HEK293T (cell line): ENCODE measurements around the gene RBL2.
"Not testable (repeated sequence)": the region's sequence is repeated elsewhere in the genome, so short reads cannot be mapped to it uniquely, and the experiment has no call there.

ENCODE experiments used
- CTCF ChIA-PET: fragments of 350-600 bp; formaldehyde crosslinking; extraction: SDS; loops from one replicate; lab custom pipeline; 2021; ENCODE audit warnings: antibody characterized with exemption, inconsistent platforms; lab: Yijun Ruan, JAX
- POLR2A ChIA-PET: fragments of 350-600 bp; formaldehyde crosslinking; extraction: SDS; loops from one replicate; lab custom pipeline; 2020; ENCODE audit warnings: antibody characterized with exemption, inconsistent platforms; lab: Yijun Ruan, JAX
- DNase-seq: peaks from one replicate; pipeline ENCODE4 v3.0.0; 2012; ENCODE audit warnings: mixed read lengths; ENCODE audit errors: extremely low spot score
- ARNT ChIP-seq: fragments of 450-650 bp; IDR thresholded peaks from 2 replicates; pipeline ENCODE4 v1.6.1; 2017; ENCODE audit warnings: mild to moderate bottlenecking
- BHLHE40 ChIP-seq: fragments of 450-650 bp; IDR thresholded peaks from 2 replicates; pipeline ENCODE4 v1.6.1; 2016; ENCODE audit warnings: mild to moderate bottlenecking, moderate library complexity, borderline replicate concordance
- CTBP1 ChIP-seq: fragments of 450-650 bp; IDR thresholded peaks from 2 replicates; pipeline ENCODE4 v1.6.1; 2016; ENCODE audit warnings: borderline replicate concordance
- ELF4 ChIP-seq: fragments of 450-650 bp; IDR thresholded peaks from 2 replicates; pipeline ENCODE4 v1.6.1; 2017; ENCODE audit warnings: antibody characterized with exemption
- FOXA1 ChIP-seq: fragments of 450-650 bp; IDR thresholded peaks from 2 replicates; pipeline ENCODE4 v1.6.1; 2016; ENCODE audit warnings: mild to moderate bottlenecking
- FOXK2 ChIP-seq: fragments of 450-650 bp; IDR thresholded peaks from 2 replicates; pipeline ENCODE4 v1.6.1; 2016; ENCODE audit warnings: mild to moderate bottlenecking
- FOXM1 ChIP-seq: fragments of 450-650 bp; IDR thresholded peaks from 2 replicates; pipeline ENCODE4 v1.6.1; 2017; ENCODE audit warnings: mild to moderate bottlenecking, borderline replicate concordance
- HDGF ChIP-seq: fragments of 450-650 bp; IDR thresholded peaks from 2 replicates; pipeline ENCODE4 v1.6.1; 2017; ENCODE audit warnings: antibody characterized with exemption, borderline replicate concordance
- L3MBTL2 ChIP-seq: fragments of 450-650 bp; conservative IDR thresholded peaks from 2 replicates; pipeline ENCODE4 v1.6.1; 2016; ENCODE audit warnings: mild to moderate bottlenecking
- LEF1 ChIP-seq: fragments of 450-650 bp; IDR thresholded peaks from 2 replicates; pipeline ENCODE4 v1.6.1; 2017; ENCODE audit warnings: mild to moderate bottlenecking, borderline replicate concordance
- NFRKB ChIP-seq: fragments of 450-650 bp; IDR thresholded peaks from 2 replicates; pipeline ENCODE4 v1.6.1; 2016; ENCODE audit warnings: mild to moderate bottlenecking, moderate library complexity
- SP1 ChIP-seq: fragments of 450-650 bp; IDR thresholded peaks from 2 replicates; pipeline ENCODE4 v1.6.1; 2017
- SUZ12 ChIP-seq: fragments of 450-650 bp; IDR thresholded peaks from 2 replicates; pipeline ENCODE4 v1.6.1; 2016; ENCODE audit warnings: mild to moderate bottlenecking
- TARDBP ChIP-seq: fragments of 450-650 bp; IDR thresholded peaks from 2 replicates; pipeline ENCODE4 v1.6.1; 2016
- ZNF384 ChIP-seq: fragments of 450-650 bp; IDR thresholded peaks from 2 replicates; pipeline ENCODE4 v1.6.1; 2016
- TF ChIP-seq, protein P1 (sequence below): fragments of 450-650 bp; IDR thresholded peaks from 2 replicates; pipeline ENCODE4 v1.6.1; 2016

Gene RBL2

DNA sequence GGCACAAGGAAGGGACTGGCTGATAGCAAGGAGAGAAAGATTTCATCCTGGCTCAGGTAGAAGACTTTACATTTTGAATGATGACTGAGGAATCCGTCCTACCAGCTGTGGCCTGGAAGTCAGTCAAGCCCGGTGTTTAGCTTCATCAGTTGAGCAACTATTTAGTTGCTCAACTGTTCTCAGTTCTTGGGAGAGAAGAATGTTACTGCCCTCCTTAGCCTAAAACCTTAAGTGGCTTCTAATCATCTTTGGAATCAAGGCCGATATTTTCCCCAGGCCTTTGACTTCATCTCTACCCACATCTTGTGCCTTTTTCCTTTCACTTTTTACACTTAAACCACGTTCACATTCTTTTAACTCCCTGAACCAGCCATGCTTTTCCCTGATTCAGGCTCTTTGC, 17.3 kb upstream of the RBL2 start:
- CTCF ChIA-PET, result no interaction called here
- DNase-seq, result no peak
- TF ChIP-seq HDGF (no peak), FOXM1 (no peak), NFRKB (no peak), ZNF384 (no peak), SUZ12 (no peak), FOXA1 (no peak), BHLHE40 (no peak), TARDBP (no peak), LEF1 (no peak)
- TF ChIP-seq, protein P1, sequence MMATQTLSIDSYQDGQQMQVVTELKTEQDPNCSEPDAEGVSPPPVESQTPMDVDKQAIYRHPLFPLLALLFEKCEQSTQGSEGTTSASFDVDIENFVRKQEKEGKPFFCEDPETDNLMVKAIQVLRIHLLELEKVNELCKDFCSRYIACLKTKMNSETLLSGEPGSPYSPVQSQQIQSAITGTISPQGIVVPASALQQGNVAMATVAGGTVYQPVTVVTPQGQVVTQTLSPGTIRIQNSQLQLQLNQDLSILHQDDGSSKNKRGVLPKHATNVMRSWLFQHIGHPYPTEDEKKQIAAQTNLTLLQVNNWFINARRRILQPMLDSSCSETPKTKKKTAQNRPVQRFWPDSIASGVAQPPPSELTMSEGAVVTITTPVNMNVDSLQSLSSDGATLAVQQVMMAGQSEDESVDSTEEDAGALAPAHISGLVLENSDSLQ, result no peak
- POLR2A ChIA-PET, result no interaction called here

DNA sequence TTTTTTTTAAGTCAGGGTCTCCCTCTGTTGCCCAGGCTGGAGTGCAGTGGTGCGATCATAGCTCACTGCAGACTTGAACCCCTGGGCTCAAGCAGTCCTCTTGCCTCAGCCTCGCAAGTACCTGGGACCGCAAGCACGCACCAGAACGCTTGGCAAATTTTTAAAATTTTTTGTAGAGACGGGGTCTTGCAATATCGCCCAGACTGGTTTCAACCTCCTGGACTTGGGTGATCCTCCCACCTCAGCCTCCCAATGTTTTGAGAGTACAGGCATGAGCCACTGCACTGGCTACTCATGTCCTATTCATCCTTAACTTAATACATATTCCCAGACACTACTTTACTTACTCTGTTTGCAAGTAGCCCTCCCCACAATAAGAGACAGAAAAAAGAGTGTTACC, 16.3 kb upstream of the RBL2 start:
- no peak for DNase-seq
- ChIA-PET CTCF (no interaction called here), POLR2A (no interaction called here)
- TF ChIP-seq ZNF384 (no peak), SP1 (no peak), FOXA1 (no peak), ARNT (no peak), TARDBP (no peak), LEF1 (no peak), L3MBTL2 (no peak), NFRKB (no peak), BHLHE40 (no peak), SUZ12 (no peak), FOXK2 (no peak)

DNA sequence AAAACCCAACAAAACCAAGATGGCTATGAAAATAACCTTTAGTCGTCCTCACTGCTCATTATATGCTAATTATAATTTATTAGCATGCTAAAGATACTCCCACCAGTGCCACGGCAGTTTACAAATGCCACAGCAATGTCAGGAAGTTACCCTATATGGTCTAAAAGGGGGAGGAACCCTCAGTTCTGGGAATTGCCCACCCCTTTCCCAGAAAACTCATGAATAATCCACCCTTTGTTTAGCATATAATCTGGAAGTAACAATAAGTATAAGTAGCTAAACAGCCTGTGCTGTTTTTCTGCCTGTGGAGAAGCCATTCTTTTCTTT, 14.9 kb upstream of the RBL2 start:
- DNase-seq, POLR2A ChIA-PET, CTCF ChIA-PET: not testable (repeated sequence)

DNA sequence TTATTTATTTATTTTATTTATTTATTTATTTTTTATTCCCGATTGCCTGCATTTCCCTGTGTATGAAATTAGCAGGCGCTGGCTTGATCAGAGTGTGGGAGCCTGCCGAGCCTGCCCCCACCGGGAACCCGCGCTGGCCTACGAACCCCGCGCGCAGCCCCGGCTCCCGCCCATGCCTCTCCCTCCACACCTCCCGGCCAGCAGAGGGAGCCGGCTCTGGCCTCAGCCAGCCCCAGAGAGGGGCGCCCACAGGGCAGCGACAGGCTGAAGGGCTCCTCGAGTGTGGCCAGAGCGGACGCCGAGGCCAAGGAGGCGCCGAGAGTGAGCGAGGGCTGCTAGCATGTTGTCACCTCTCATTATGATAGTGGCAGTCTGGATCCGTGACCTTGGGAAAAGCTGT, 13.0 kb upstream of the RBL2 start:
- ChIA-PET CTCF (no interaction called here), POLR2A (no interaction called here)
- DNase-seq, result no peak
- TF ChIP-seq SP1 (no peak), L3MBTL2 (no peak), CTBP1 (no peak), LEF1 (no peak), BHLHE40 (no peak)
- TF ChIP-seq, protein P1, result no peak

DNA sequence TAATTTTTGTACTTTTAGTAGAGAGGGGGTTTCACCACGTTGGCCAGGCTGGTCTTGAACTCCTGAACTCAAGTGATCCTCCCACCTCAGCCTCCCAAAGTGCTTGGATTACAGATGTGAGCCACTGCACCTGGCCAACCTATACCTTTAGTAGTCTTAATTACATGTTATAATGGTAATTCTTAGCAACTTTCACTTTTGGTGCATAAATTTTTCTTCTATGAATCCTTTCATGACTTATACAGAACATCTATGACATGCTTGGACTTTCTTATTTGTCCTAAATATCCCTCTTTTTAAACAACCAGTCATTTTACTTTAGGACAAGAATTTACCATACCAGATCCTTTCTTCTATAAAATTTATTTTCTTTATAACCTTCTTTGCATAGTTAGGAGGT, 10.3 kb upstream of the RBL2 start:
- CTCF ChIA-PET, DNase-seq, POLR2A ChIA-PET: not testable (repeated sequence)

DNA sequence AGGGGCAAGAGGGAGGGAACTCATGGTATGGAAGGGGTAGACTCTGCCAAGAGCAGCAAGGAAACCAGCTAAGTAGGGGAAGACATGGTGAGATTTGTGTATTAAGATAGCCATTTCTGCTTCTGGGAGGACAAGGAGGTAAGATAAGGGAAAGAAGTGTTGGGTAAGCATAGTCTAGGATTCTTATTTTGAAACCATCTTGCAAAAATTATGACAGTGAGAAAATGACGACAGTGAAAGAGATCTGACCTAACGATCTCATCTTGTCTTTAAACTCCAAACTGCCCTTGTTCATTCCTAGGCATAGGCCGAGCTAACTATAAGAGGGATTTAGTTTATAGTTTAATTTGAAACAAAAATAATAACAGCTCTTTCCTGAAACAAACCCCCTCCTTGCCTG, 5.6 kb upstream of the RBL2 start:
- no peak for DNase-seq
- POLR2A ChIA-PET, result no interaction called here
- CTCF ChIA-PET, result no interaction called here
- TF ChIP-seq L3MBTL2, result no peak
- TF ChIP-seq FOXK2, result no peak
- TF ChIP-seq TARDBP, result no peak
- TF ChIP-seq, protein P1, result no peak

DNA sequence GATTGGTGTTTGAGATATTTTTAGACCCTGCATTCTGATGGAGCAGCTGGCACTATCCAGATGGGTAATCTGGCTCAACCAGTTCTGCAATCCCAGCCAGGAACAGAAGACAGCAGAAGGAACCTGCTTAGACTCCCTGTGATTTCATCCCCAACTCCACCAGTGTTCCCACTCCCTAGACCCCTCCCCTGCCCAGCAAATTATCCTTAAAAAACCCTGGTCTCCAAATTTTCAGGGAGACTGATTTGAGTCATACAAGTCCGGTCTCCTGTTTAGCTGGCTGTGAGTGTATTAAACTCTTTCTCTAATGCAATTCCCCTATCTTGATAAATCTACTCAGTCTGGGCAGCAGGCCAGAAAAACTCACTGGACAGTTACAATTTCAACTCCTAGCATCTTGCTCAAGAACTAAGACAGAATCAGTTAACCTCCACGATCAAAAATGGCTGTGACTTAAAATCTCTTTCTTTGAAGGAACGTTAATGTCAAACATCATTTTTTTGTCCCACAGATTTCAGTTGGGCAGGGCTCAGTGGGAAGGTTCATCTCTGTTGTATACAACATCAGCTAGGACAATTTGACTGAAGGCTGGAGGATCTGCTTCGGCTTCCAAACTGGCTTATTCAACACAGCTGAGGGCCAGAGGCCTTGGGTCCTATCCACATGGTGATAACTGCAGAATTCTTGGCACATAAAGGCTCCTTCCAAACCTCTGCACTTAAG, 4.9 kb upstream of the RBL2 start:
- ChIA-PET CTCF (no interaction called here), POLR2A (no interaction called here)
- DNase-seq, result no peak
- TF ChIP-seq ELF4 (no peak), FOXK2 (no peak), ZNF384 (no peak), CTBP1 (no peak), FOXA1 (no peak), HDGF (no peak)

DNA sequence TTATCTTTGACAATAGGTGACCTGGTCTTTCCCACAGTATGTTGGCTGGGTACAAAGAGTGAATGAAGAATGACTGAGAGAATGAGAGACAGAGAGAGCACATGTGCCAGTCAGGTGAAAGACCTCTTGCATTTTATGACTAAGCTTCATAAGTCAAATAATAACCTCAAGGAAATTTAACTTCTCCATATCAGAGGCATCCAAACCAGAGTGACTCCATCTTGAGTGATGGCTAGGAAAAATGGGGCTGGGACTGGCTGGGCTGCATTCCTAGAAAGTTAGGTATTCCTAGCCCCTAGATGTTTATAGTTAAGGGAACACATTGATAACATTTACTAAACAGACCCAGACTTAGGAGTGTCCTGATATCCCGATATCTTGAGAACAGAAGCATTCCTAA, 3.9 kb upstream of the RBL2 start:
- ChIA-PET CTCF (no interaction called here), POLR2A (no interaction called here)
- no peak for DNase-seq
- TF ChIP-seq, protein P1, result no peak
- TF ChIP-seq NFRKB (no peak), TARDBP (no peak), SP1 (no peak)
